HG03025 (cell line): ENCODE data around the gene PPP1R37.

Experiments used
- ATAC-seq: cut with Tn5 transposase; IDR thresholded peaks from one replicate; pipeline ENCODE4 v1.9.1; 2021; ENCODE audit warnings: mild to moderate bottlenecking, moderate library complexity; ENCODE audit not compliant: unreplicated experiment, low FRiP score

Gene PPP1R37

DNA sequence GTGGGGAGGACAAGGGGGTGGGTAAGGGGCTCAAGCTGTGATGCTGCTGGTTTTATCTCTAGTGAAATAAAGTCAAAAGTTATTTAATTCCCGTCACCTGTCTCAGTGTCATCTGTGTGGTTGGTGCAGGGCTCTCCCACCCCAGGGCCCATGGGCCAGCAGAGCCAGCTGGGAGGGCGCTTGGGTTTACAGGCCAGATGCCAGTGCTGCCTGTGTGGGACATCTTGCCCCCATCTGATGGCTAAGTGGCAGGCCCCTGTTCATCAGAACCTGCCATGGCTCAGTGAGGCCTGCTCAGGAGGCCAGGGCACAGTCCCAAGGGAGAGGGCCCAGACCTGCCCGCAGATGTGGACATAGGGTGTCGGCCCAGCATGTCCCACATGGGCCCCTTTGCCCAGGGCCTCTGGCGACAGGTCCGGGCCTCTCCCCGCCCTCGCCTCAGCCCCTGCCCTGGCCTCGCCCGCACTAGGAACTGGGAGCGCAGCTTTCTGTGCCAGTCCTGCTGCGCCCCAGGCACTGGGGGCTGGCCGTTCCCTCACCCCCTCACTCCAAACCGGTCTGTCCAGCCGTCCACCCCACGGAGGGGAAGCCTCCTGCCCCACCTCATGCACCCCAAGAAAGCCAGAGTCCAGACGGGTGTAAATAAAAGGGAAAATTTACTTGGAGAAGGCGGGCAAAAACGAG, 22.0 kb upstream of the PPP1R37 start:
- no peak for ATAC-seq

DNA sequence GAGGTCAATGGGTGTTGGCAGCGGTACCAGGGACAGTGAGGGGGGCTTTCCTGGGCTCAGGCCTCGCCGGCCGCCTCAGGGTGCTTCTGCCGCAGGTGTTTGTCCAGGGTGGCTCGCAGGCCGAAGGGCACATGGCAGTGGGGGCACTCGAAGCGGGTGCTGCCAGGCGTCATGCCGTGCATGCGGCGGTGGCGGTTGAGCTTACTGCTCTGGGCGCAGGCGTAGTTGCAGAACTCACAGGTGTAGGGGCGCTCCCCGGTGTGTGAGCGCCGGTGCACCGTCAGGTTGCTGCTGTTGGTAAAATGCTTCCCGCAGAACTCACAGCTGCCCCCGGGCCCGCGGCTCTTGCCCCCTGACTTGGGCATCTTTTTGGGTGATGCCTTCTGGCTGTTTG, 21.4 kb upstream of the PPP1R37 start:
- no peak for ATAC-seq

- ATAC-seq, result no peak
Observed at GRCh38 chr19:45071969-45072790, 20.8 kb upstream of the PPP1R37 start.

- ATAC-seq, result no peak
Observed at GRCh38 chr19:45074744-45075300, 18.2 kb upstream of the PPP1R37 start.

GRCh38 chr19:45075301-45076028, 17.5 kb upstream of the PPP1R37 start:
- ATAC-seq, result peak; percentile 59

- ATAC-seq, result peak; percentile 35
Observed at GRCh38 chr19:45076029-45076850, 16.7 kb upstream of the PPP1R37 start, which contains the start of gene ZNF296. TSS of gene ZNF296 (minus strand) at chr19:45076478. CDS start at chr19:45076373, 105 bp downstream.

GRCh38 chr19:45076851-45077730, 15.9 kb upstream of the PPP1R37 start:
- ATAC-seq, result no peak

GRCh38 chr19:45078390-45079062, 14.5 kb upstream of the PPP1R37 start:
- no peak for ATAC-seq

- ATAC-seq, result no peak
Observed at GRCh38 chr19:45079063-45079910, 13.7 kb upstream of the PPP1R37 start, which contains the start of gene GEMIN7. TSS of gene GEMIN7 (plus strand) at chr19:45079260. CDS start at chr19:45090115, 10,855 bp downstream.

GRCh38 chr19:45079911-45080370, 13.0 kb upstream of the PPP1R37 start:
- ATAC-seq, result no peak

DNA sequence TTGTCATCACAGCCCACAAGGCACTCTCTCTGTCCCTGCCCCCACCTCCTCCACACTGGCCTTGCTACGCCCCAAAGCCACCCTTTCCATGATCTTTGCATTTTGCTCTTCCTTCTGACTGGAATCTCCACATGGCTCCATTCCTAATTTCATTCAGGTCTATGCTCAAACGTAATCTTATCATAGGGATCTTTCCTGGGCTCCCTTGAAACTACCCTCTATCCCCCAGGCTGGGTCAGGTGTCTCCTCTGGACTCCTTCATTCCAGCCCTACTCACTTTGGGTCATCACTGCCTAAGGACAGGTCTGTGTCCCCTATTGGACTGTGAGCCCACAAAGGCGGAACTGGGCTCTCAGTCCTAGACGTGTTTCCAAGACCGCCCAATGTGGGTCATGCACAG, 10.8 kb upstream of the PPP1R37 start:
- ATAC-seq, result no peak

- no peak for ATAC-seq
Observed at GRCh38 chr19:45086480-45086879, 6.5 kb upstream of the PPP1R37 start.

DNA sequence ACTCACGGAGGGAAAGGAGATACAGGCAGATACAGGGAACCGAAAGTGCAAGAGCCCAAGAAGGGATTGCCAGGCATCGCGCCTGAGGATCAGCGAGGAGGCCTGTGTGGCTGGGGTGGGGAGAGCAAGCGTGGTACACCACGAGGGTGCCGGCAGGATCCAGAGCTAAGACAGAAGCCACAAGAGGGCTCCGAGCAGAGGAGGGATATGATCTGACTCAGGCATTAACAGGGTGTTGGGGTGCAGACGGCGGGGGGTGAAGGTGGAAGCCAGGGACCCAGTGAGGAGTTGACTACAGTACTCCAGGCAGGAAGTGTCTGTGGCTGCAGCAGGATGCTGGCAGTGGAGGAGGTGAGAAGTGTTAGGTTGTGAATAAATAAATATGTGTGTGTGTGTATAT, 5.4 kb upstream of the PPP1R37 start:
- no peak for ATAC-seq

DNA sequence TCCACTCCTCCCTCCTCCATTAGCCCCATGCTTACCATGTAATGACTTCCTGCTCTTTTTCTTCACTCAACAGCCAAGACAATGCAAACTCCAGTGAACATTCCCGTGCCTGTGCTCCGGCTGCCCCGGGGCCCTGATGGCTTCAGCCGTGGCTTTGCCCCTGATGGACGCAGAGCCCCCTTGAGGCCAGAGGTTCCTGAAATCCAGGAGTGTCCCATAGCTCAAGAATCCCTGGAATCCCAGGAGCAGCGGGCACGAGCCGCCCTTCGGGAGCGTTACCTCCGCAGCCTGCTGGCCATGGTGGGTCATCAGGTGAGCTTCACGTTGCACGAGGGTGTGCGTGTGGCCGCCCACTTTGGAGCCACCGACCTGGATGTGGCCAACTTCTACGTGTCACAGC, 2.9 kb upstream of the PPP1R37 start:
- ATAC-seq, result no peak

- ATAC-seq, result no peak
Observed at GRCh38 chr19:45090606-45091005, 2.4 kb upstream of the PPP1R37 start.

GRCh38 chr19:45091031-45091923, 1.7 kb upstream of the PPP1R37 start:
- ATAC-seq, result no peak
